ENCODE measurements around the gene PLXNC1. TPM values are rescaled to one million over a fixed set of nuclear protein-coding genes. Genes with fewer than 3 reads are reported as not detected.

PLXNC1 gene
- polyA plus RNA-seq, 3 donors, result 0.84 to 4.6 (median 3.2) TPM

DNA sequence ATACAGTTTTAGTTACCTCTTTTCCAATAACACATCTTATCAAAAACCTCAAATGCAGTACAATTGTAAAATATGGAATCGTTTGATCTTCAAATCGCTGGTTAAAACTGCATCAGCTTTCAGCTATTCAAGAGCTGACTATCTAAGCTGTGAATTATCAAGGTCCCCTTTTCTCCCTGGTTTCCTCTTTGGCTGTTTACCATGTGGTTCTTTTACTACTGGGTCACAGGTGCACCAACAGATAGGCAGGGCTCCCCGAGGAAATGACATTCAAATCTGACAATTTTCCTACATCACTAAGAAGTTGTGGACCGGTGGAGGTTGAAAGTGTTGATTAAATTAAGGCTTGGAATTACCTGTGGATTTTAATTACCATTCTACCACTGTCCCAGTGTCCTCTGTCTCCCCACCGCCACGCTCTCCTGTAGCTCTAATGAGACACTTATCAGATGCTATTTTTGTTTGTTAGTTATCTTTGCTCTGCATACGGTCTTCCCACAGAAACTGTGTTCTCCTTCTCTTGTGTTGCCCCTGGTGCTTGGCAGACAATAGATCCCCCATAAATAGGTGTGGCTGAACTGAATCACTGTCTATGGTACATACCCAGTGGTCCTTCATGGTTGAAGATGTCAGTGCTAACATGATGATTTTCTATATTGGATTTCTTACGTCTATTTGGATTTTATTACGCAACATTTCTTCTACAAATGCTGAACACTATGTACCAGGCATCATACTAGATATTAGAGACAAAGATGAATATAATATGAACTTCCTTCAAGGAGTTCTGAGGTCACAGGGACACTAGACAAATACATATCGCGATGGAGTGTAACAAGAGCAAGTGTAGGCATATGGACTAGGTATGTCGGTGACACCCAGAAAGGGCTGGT lies 20.9 kb upstream of the PLXNC1 start:
- H3K27ac ChIP-seq (ENCODE audit: low read depth, low read length), result no peak overlapping the region
- WGBS, 3 donors, result 64 to 74% (median 66%) methylated on average over 12 of the region's 12 CpGs

- 63 to 66% (median 66%) methylated on average over 4 of the region's 4 CpGs for WGBS, 3 donors
- no peak overlapping the region for H3K27ac ChIP-seq (ENCODE audit: low read depth, low read length)
Observed at GRCh38 chr12:94128280-94128679, 20.1 kb upstream of the PLXNC1 start.

GRCh38 chr12:94133964-94134795 lies 14.2 kb upstream of the PLXNC1 start:
- WGBS, 3 donors, result 26 to 29% (median 28%) methylated on average over 6 of the region's 6 CpGs
- no peak overlapping the region for H3K27ac ChIP-seq (ENCODE audit: low read depth, low read length)

GRCh38 chr12:94135896-94136295 lies 12.5 kb upstream of the PLXNC1 start:
- 95 to 100% (median 97%) methylated on average over 1 of the region's 1 CpG for WGBS, 3 donors
- no peak overlapping the region for H3K27ac ChIP-seq (ENCODE audit: low read depth, low read length)

DNA sequence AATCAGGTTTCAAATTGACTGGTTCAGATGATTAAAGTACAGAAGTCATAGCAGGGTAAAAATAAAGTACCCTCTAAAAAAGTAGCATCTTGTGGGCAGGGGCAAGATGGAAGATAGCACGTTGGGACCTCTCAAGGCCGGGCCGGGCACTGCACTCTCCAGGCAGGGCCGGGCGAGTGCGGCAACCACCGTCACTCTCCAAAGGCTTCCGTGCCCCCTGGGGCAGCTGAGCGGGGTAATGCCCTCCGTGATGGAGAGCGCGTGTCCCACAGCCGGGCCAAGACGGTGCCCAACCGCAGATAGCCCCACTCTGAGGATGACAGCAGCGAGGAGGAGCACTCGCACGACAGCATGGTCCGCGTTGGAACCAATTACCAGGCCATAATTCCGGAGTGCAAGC lies 8.6 kb upstream of the PLXNC1 start:
- WGBS, 3 donors, result 91 to 96% (median 94%) methylated on average over 21 of the region's 21 CpGs
- no peak overlapping the region for H3K27ac ChIP-seq (ENCODE audit: low read depth, low read length)

GRCh38 chr12:94140556-94140955 lies 7.8 kb upstream of the PLXNC1 start:
- 86 to 93% (median 93%) methylated on average over 13 of the region's 13 CpGs for WGBS, 3 donors
- no peak overlapping the region for H3K27ac ChIP-seq (ENCODE audit: low read depth, low read length)

- H3K27ac ChIP-seq (ENCODE audit: low read depth, low read length), result no peak overlapping the region
- 86 to 92% (median 88%) methylated on average over 14 to 15 of the region's 15 CpGs for WGBS, 3 donors
Observed at GRCh38 chr12:94141004-94141764, 7.2 kb upstream of the PLXNC1 start.

- WGBS, 3 donors, result 80 to 85% (median 81%) methylated on average over 3 of the region's 3 CpGs
- no peak overlapping the region for H3K27ac ChIP-seq (ENCODE audit: low read depth, low read length)
Observed at GRCh38 chr12:94141892-94142291, 6.5 kb upstream of the PLXNC1 start.

- no peak overlapping the region for H3K27ac ChIP-seq (ENCODE audit: low read depth, low read length)
- WGBS, 3 donors, result 75 to 89% (median 87%) methylated on average over 7 of the region's 7 CpGs
Observed at GRCh38 chr12:94143438-94143837, 4.9 kb upstream of the PLXNC1 start.

- 71 to 93% (median 93%) methylated on average over 5 of the region's 5 CpGs for WGBS, 3 donors
Observed at GRCh38 chr12:94143951-94144350, 4.4 kb upstream of the PLXNC1 start.

DNA sequence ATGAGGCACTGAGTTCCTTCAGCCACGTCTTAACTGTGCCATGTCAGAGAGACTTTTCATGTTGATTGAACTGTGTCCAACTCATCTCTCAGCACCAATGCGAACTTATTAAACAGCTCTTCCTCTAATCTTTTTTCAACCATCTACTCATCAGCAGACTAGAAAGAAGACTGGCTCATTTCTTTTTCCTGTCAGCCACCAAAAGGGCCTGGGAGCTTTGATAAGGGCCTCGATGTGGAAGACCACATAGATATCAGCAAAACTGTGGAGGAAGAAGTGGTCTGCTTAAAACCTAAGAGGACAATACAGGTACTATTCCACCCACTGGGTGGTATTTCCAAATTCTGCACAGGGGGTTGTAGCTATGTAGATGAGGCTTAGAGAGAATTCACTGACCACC lies 3.6 kb upstream of the PLXNC1 start:
- WGBS, 3 donors, result 63 to 73% (median 69%) methylated on average over 3 of the region's 3 CpGs
- no peak overlapping the region for H3K27ac ChIP-seq (ENCODE audit: low read depth, low read length)

More at GRCh38 chr12:94143951-94144350, 4.4 kb upstream of the PLXNC1 start:
- no peak overlapping the region for H3K27ac ChIP-seq (ENCODE audit: low read depth, low read length)

DNA sequence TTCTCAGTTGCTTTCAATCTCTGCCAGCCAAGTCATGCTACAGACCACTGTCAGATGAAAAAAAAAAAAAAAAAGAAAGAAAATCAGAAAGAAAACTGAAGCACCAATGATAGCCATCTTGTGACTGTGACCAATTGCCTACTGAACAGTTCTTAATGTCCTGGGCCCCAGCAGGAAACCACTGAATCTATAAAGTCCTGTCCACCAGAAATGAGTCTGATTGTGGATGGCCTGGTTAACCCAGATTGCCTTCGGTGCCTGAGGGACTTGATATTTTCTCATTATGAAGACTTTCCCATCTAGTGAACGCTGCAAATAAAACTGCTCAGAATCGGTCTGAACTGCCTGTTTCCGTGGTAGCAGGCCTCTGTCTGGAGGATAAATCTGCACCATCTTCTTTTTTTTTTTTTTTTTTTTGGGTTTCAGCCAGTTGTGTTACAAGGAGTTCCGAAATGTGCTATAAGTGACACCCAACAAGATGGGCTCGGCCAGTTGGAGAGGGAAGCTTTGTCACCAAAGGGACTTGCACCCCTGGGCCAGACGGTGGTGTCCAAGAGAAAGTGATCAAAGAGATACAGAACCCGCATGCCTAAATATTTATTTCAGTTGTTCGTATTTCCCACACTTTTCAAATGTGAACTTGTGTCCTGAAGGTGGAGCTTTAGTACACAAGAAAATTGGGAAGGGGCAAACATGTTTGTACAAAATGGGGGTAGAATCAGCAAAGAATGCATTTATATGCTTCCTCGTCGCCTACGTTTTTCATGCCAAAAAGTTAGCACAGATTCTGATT lies 3.0 kb upstream of the PLXNC1 start:
- H3K27ac ChIP-seq (ENCODE audit: low read depth, low read length), result no peak overlapping the region
- WGBS, 3 donors, result 29 to 46% (median 31%) methylated on average over 12 of the region's 12 CpGs

GRCh38 chr12:94146166-94146936 lies 2.0 kb upstream of the PLXNC1 start:
- 62 to 90% (median 89%) methylated on average over 9 of the region's 9 CpGs for WGBS, 3 donors
- H3K27ac ChIP-seq (ENCODE audit: low read depth, low read length), result no peak overlapping the region

- no peak overlapping the region for H3K27ac ChIP-seq (ENCODE audit: low read depth, low read length)
- 50 to 70% (median 61%) methylated on average over 13 of the region's 13 CpGs for WGBS, 3 donors
Observed at GRCh38 chr12:94147387-94147990, 888 bp upstream of the PLXNC1 start.

GRCh38 chr12:94148739-94149118 lies 352 bp downstream of the PLXNC1 start:
- WGBS, 3 donors, result 0 to 1% (median 0%) methylated on average over 40 to 62 of the region's 62 CpGs
- H3K27ac ChIP-seq (ENCODE audit: low read depth, low read length), result no peak overlapping the region

DNA sequence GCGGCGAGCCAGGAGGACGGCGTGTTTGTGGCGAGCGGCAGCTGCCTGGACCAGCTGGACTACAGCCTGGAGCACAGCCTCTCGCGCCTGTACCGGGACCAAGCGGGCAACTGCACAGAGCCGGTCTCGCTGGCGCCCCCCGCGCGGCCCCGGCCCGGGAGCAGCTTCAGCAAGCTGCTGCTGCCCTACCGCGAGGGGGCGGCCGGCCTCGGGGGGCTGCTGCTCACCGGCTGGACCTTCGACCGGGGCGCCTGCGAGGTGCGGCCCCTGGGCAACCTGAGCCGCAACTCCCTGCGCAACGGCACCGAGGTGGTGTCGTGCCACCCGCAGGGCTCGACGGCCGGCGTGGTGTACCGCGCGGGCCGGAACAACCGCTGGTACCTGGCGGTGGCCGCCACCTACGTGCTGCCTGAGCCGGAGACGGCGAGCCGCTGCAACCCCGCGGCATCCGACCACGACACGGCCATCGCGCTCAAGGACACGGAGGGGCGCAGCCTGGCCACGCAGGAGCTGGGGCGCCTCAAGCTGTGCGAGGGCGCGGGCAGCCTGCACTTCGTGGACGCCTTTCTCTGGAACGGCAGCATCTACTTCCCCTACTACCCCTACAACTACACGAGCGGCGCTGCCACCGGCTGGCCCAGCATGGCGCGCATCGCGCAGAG lies 873 bp downstream of the PLXNC1 start:
- H3K27ac ChIP-seq (ENCODE audit: low read depth, low read length), result no peak overlapping the region
- WGBS, 3 donors, result 1% methylated on average over 57 to 76 of the region's 76 CpGs

Measured in adipose tissue (tissue), 3 donors.